Esophagus muscularis mucosa (tissue), 3 donors: Measurements from ENCODE around the gene NUP107.

Experiments
- CTCF ChIP-seq, 3 experiments: fragments of 200-600 bp in 2 of 3; fragments of 450-650 bp in 1 of 3; sonication (generic) in 2 of 3; IDR thresholded peaks; one replicate each; pipeline ENCODE4 v1.5.1; 2017 to 2019; ENCODE audit warnings: antibody characterized with exemption in 3 of 3, mild to moderate bottlenecking in 2 of 3, moderate library complexity in 1 of 3
- POLR2A ChIP-seq: fragments of 450-650 bp; IDR thresholded peaks from one replicate; pipeline ENCODE4 v1.6.1; 2017; ENCODE audit warnings: antibody characterized with exemption, moderate library complexity, mild to moderate bottlenecking, low read depth
- POLR2AphosphoS5 ChIP-seq, 2 donors: sonication (generic); formaldehyde crosslinking; IDR thresholded peaks; one replicate each; pipeline ENCODE4 v1.6.1; 2017; ENCODE audit warnings: antibody characterized with exemption in 2 of 2

GRCh38 chr12:68674376-68674775 is 12.4 kb upstream of the NUP107 start:
- no peak for TF ChIP-seq CTCF (IDR thresholded peaks at IDR 0.05)
- no peak for TF ChIP-seq POLR2A
- no peak for TF ChIP-seq POLR2AphosphoS5 (IDR thresholded peaks at IDR 0.05)
